GM10266 (cell line): ENCODE measurements around the gene CYTH3.

Source experiments
- DNase-seq: peaks from one replicate; pipeline ENCODE4 v3.0.0; 2012; ENCODE audit errors: extremely low spot score
- CTCF ChIP-seq: IDR thresholded peaks from 2 replicates; pipeline ENCODE4 v1.5.1; 2012; ENCODE audit warnings: mild to moderate bottlenecking, low read depth; ENCODE audit not compliant: control insufficient read depth, insufficient read depth; ENCODE audit errors: missing control alignments

The CYTH3 gene

DNA sequence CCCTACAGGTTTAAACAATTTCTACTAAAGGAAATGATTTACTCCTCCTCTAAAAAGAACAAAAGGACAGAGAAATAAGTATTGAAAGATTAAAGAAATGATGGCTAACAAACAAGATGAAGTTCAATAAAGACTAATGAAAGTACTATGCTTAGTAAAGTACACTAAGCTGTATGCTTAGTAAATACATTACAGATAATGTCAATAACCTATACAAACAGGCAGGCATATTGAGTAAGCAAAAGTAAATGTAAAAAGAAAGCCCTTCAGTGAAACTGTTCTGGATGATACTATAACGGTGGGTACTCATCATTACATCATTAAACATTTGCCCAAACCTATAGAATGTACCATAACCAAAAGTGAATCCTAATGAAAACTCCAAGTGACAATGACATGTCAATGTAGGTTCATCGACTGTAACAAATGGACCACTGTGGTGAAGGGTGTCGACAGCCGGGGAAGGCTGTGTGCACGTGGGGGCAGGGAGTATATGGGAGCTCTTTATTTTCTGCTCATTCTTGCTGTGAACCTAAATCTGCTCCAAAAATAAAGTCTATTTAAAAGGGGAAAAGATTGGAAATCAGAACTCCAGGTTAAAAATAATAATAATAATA, 34.0 kb downstream of the CYTH3 start:
- no peak for DNase-seq
- TF ChIP-seq CTCF = no peak

GRCh38 chr7:6237730-6238129, 34.7 kb downstream of the CYTH3 start:
- TF ChIP-seq CTCF = no peak
- no peak for DNase-seq

GRCh38 chr7:6237011-6237410, 35.4 kb downstream of the CYTH3 start:
- no peak for DNase-seq
- no peak for TF ChIP-seq CTCF

DNA sequence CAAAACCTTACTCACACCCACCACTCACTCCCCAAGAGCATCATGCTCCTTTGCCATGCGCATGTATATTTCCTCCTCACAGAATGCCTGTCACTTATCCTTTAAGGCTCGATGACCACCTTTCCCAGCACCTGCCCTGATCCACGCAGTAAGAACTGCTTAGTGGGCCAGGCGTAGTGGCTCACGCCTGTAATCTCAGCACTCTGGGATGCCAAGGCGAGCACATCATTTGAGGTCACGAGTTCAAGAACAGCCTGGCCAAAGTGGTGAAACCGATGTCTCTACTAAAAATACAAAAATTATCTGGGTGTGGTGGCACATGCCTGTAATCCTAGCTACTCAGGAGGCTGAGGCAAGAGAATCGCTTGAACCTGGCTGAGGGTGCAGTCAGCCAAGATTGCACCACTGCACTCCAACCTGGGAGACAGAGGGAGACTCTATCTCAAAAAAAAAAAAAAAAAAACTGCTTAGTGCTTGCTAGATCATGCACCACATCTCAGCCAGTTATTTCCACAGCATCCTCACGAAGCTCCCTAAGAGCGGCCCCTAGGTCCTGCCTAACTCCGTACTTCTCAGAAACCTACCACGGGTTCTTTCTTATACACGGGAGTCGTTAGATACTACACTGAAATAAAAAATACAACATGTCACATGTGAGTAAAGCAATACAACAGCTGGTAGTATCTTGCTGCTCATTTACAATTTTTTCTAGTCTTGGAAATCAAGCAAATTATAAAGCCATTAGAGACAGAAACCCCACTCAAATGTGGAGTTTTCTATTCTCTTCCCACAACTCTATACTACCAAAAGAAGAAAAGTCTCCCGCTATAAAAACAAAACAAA, 37.2 kb downstream of the CYTH3 start:
- TF ChIP-seq CTCF = no peak
- DNase-seq = no peak

GRCh38 chr7:6234384-6234783, 38.0 kb downstream of the CYTH3 start:
- DNase-seq = peak; percentile 67
- TF ChIP-seq CTCF = no peak

DNA sequence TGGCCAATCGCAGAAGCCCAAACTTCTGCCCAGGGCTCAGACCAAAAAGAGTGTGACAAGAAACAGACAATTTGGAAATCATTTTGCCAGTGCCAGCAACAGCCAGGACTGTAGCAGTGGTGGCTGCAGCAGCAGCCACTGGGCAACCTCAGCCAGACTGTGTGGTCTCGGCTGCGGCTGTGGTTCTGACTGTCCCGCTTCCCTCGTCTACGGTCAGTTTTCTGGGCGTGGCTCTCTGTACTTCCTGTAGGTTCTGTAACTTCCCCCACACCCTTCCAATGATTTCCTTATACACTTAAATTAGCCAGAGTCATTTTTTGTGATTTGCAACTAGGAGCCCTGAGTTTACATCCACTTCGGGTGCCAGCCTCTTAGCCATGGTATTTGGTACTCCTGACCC, 39.9 kb downstream of the CYTH3 start:
- DNase-seq = no peak
- TF ChIP-seq CTCF = no peak

- DNase-seq = no peak
- no peak for TF ChIP-seq CTCF
Observed at GRCh38 chr7:6232116-6232515, 40.3 kb downstream of the CYTH3 start.
